GM23248 (cell line): ENCODE data around the gene C19orf25. TPM values are rescaled to one million over a fixed set of nuclear protein-coding genes. Genes with fewer than 3 reads are reported as not detected.
A peak's percentile ranks its signal among the peaks of the same experiment; 100 is the strongest.

Experiments used
- DNase-seq: peaks from one replicate; pipeline ENCODE4 v3.0.0-alpha.2; 2015
- H2AFZ ChIP-seq: fragments of 200-600 bp; sonication (generic); 2 replicates; pipeline ENCODE4 v1.6.1; 2016; ENCODE audit warnings: antibody characterized with exemption
- H3F3A ChIP-seq: fragments of 200-600 bp; sonication (generic); 2 replicates; pipeline ENCODE4 v1.6.1; 2016; ENCODE audit warnings: mild to moderate bottlenecking, antibody characterized with exemption, mixed run types; ENCODE audit not compliant: insufficient read depth
- H3K27ac ChIP-seq: fragments of 200-600 bp; sonication (generic); 2 replicates; pipeline ENCODE4 v1.5.1; 2016; ENCODE audit warnings: mild to moderate bottlenecking
- H3K27me3 ChIP-seq: fragments of 200-600 bp; sonication (generic); replicated peaks from 2 replicates; pipeline ENCODE4 v1.6.1; 2016; ENCODE audit warnings: mild to moderate bottlenecking; ENCODE audit not compliant: insufficient read depth
- H3K36me3 ChIP-seq: fragments of 200-600 bp; sonication (generic); 2 replicates; pipeline ENCODE4 v1.6.1; 2016; ENCODE audit warnings: low read depth, mild to moderate bottlenecking
- H3K4me1 ChIP-seq: fragments of 200-600 bp; sonication (generic); 2 replicates; pipeline ENCODE4 v1.6.1; 2016; ENCODE audit warnings: mild to moderate bottlenecking; ENCODE audit not compliant: insufficient read depth
- H3K4me2 ChIP-seq: fragments of 200-600 bp; sonication (generic); one replicate; pipeline ENCODE4 v1.6.1; 2016; ENCODE audit warnings: mild to moderate bottlenecking; ENCODE audit not compliant: unreplicated experiment
- H3K4me3 ChIP-seq: fragments of 200-600 bp; sonication (generic); 2 replicates; pipeline ENCODE4 v1.5.1; 2016; ENCODE audit warnings: mild to moderate bottlenecking
- H3K79me2 ChIP-seq: fragments of 200-600 bp; sonication (generic); 2 replicates; pipeline ENCODE4 v1.6.1; 2016; ENCODE audit warnings: mild to moderate bottlenecking; ENCODE audit not compliant: insufficient read depth
- H3K9ac ChIP-seq: fragments of 200-600 bp; sonication (generic); 2 replicates; pipeline ENCODE4 v1.6.1; 2016; ENCODE audit warnings: mild to moderate bottlenecking
- H3K9me2 ChIP-seq: fragments of 200-600 bp; sonication (generic); 2 replicates; pipeline ENCODE4 v1.6.1; 2016; ENCODE audit warnings: mixed run types, mild to moderate bottlenecking, moderate library complexity; ENCODE audit not compliant: insufficient read depth
- H3K9me3 ChIP-seq: fragments of 200-600 bp; sonication (generic); one replicate; pipeline ENCODE4 v1.6.1; 2017; ENCODE audit warnings: low read depth
- H4K20me1 ChIP-seq: fragments of 200-600 bp; sonication (generic); 2 replicates; pipeline ENCODE4 v1.6.0; 2016; ENCODE audit not compliant: insufficient read depth
- EZH2 ChIP-seq: fragments of 200-600 bp; sonication (generic); IDR thresholded peaks from 2 replicates; pipeline ENCODE4 v1.6.1; 2018; ENCODE audit warnings: antibody characterized with exemption, mild to moderate bottlenecking; ENCODE audit not compliant: insufficient read depth, poor library complexity, severe bottlenecking
- EZH2phosphoT487 ChIP-seq: fragments of 200-600 bp; sonication (generic); IDR thresholded peaks from 2 replicates; pipeline ENCODE4 v1.6.1; 2018; ENCODE audit warnings: antibody characterized with exemption, moderate library complexity, mild to moderate bottlenecking, low read depth; ENCODE audit not compliant: insufficient read depth
- WGBS, 2 experiments: methylation state at CpG; one replicate each; pipeline ENCODE4 v1.1.6; 2015 to 2017; ENCODE audit warnings: low lambda C conversion rate in 2 of 2, low coverage in 1 of 2; ENCODE audit errors: missing lambda C conversion rate in 2 of 2; 5-methylcytosine and 5-hydroxymethylcytosine counted together
- in situ Hi-C: fragments of 300-500 bp; cut with MboI; formaldehyde crosslinking; loops from 2 replicates; pipeline ENCODE4 v1.15.0; 2020
- polyA plus RNA-seq: library from polyadenylated mRNA; unstranded; fragments of >200 nt; fragmentation: Nextera tagmentation; extraction: Ambion mirVana; gene quantifications from 2 replicates; pipeline ENCODE4 v1.2.1, GENCODE V29; 2016
- total RNA-seq: library from RNA; depleted of rRNA; stranded (reverse); fragments of >200 nt; shearing (Covaris generic); gene quantifications from 2 replicates; pipeline ENCODE4 v1.2.3, GENCODE V29; 2014

Gene C19orf25
- total and polyA plus RNA-seq, 2 experiments from 2014 or later: 34.7 to 35.9 TPM

DNA sequence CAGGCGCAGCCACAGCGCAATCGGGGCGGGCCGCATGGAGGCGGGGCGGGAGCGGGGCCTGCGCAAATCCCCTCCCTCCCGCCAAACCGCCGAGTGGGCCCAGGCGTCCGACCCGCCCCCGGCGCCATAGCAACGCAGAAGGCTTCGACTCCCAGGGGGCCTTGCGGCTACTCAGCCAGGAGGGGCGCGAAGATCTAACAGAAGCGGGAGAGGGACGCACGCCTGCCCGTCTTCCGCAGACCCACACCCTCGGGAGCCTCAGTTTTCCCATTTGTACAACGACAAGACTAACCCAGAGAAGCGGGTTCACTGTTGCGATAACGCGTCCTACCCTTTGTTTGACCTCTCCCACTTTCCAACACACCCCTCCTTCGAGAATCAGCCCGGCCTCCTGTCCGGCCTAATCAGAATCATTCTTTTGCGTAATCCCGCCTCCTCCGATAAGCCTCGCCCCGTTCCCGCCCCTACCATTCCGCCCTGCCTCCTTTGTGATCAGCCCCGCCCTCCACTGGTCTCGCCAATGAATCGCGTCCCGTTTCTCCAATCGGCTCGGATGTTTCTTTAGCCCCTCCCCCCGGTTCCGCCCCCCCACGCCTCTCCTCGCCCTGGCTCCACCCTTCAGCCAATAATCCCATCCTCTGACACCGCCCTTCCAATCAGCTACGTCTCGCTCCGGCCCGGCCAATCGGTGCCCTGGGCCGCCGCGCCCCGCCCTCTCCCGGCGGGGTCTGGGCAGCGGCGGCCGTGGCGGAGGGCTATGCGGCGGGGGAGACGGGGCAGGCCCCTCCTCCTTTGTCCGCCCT, 11.5 kb upstream of the C19orf25 start, which contains the start of gene PCSK4:
Gene PCSK4 (minus strand): TSS at position 40 of the 803 bp plus-strand sequence. CDS start 4 bp downstream, at position 36.
- no peaks in the 10 kb centered on the region for H4K20me1 ChIP-seq
- H3K4me1 ChIP-seq: no peaks in the 10 kb centered on the region
- 1% methylated on average over 44 to 74 of the region's 74 CpGs for WGBS, 2 experiments
- peak within 1 kb of the TSS; percentile 89 for H2AFZ ChIP-seq
- in situ Hi-C loops: no loop called here
- H3K27ac ChIP-seq: peak within 1 kb of the TSS; percentile 45
- TF ChIP-seq EZH2phosphoT487 (no peak), EZH2 (no peak)
- DNase-seq: peak; percentile 100
- H3K36me3 ChIP-seq: no peaks in the 10 kb centered on the region
- H3K9me3 ChIP-seq: no peaks in the 10 kb centered on the region
- H3K9me2 ChIP-seq: no peaks in the 10 kb centered on the region
- no peaks in the 10 kb centered on the region for H3K79me2 ChIP-seq
- H3K4me2 ChIP-seq: peak within 1 kb of the TSS; percentile 76
- H3K4me3 ChIP-seq: peak within 1 kb of the TSS; percentile 72
- peak within 1 kb of the TSS; percentile 73 for H3K9ac ChIP-seq
- no peaks in the 10 kb centered on the region for H3F3A ChIP-seq
- no peaks in the 10 kb centered on the region for H3K27me3 ChIP-seq

DNA sequence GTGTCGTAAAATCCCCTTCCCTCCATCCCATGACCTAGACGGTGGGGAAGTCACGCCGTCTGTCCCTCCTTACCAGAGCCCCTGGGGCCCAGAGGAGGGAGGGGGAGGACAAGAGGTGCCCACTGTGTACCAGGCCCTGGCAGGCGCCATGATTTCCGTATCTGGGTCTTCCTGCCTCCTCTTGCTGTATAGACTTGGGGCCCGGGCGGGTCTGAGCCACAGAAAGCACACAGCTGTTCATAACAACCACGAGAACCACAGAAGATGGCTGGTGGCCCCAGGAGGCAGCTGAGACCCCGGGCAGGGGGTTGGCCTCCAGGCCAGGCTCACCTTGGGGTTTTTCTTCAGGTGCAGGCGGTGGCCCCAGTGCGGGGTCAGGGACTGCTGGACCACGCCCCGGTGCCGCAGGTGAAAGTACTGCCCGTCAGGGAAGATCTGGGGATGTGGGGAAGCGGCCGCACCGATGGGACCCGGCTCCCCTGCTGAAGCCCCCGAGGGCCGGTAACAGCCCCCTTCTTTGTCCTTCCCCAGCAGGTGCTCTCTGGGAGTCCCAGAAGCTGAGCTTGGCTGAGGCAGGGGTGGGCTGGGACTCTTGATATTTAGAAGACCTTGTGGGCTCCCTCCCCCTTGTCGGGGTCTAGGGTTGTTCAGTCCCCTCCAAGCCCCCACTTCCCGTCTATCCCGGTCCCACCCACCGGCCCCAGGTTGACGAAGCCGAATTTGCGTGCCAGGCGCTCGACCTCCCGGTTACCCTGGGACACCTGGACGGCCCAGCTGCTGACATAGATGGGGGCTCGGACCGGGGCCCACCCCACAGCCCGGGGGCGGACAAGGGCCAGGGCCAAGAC, 10.7 kb upstream of the C19orf25 start:
- Histone ChIP-seq H3K36me3 (no peaks in the 10 kb centered on the region), H3K4me1 (no peaks in the 10 kb centered on the region), H4K20me1 (no peaks in the 10 kb centered on the region), H3K4me3 (peak overlapping the region; percentile 72), H3K9me2 (no peaks in the 10 kb centered on the region), H3K27ac (peak overlapping the region; percentile 45), H3K9ac (peak overlapping the region; percentile 73), H3F3A (no peaks in the 10 kb centered on the region), H2AFZ (peak overlapping the region; percentile 89), H3K27me3 (no peaks in the 10 kb centered on the region), H3K79me2 (no peaks in the 10 kb centered on the region), H3K9me3 (no peaks in the 10 kb centered on the region), H3K4me2 (peak overlapping the region; percentile 76)
- TF ChIP-seq EZH2phosphoT487: no peak
- no peak for TF ChIP-seq EZH2
- no peak for DNase-seq
- WGBS, 2 experiments: 32 to 33% methylated on average over 28 to 33 of the region's 37 CpGs
- in situ Hi-C loops: no loop called here

DNA sequence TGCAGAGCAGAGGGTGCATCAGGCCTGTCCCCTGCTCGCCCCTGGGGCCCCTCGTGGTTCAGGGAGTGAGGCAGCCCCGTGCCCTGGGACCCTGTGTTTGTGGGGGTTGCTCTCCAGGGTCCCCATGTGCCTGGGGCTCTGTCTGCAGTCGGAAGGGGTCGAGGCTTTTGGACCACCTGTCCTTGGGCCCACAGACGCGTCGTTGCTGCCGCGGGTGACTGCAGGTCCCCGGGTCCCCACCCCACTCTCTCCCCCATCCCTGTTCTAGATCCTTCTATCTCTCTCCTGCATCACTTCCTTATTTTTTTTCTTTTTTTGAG, 9.2 kb upstream of the C19orf25 start:
- 82 to 91% methylated on average over 9 to 10 of the region's 11 CpGs for WGBS, 2 experiments
- no peak overlapping the region for H2AFZ ChIP-seq
- no peaks in the 10 kb centered on the region for H3F3A ChIP-seq
- H3K79me2 ChIP-seq: no peaks in the 10 kb centered on the region
- in situ Hi-C loops: no loop called here
- no peak overlapping the region for H3K27ac ChIP-seq
- no peaks in the 10 kb centered on the region for H3K36me3 ChIP-seq
- no peaks in the 10 kb centered on the region for H3K9me2 ChIP-seq
- no peaks in the 10 kb centered on the region for H4K20me1 ChIP-seq
- H3K4me3 ChIP-seq: no peak overlapping the region
- DNase-seq: no peak
- no peaks in the 10 kb centered on the region for H3K27me3 ChIP-seq
- no peak overlapping the region for H3K9ac ChIP-seq
- no peaks in the 10 kb centered on the region for H3K4me1 ChIP-seq
- H3K9me3 ChIP-seq: no peaks in the 10 kb centered on the region
- no peak overlapping the region for H3K4me2 ChIP-seq
- TF ChIP-seq EZH2 (no peak), EZH2phosphoT487 (no peak)

GRCh38 chr19:1487576-1488281, 8.7 kb upstream of the C19orf25 start:
- no peaks in the 10 kb centered on the region for H3K79me2 ChIP-seq
- H3K4me2 ChIP-seq: no peak overlapping the region
- DNase-seq: no peak
- no peaks in the 10 kb centered on the region for H3K9me2 ChIP-seq
- H3K4me1 ChIP-seq: no peaks in the 10 kb centered on the region
- no peaks in the 10 kb centered on the region for H3K36me3 ChIP-seq
- in situ Hi-C loops: no loop called here
- no peaks in the 10 kb centered on the region for H4K20me1 ChIP-seq
- no peak overlapping the region for H3K4me3 ChIP-seq
- TF ChIP-seq EZH2 (no peak), EZH2phosphoT487 (no peak)
- H3K9ac ChIP-seq: no peak overlapping the region
- no peaks in the 10 kb centered on the region for H3F3A ChIP-seq
- no peak overlapping the region for H2AFZ ChIP-seq
- H3K27ac ChIP-seq: no peak overlapping the region
- WGBS, 2 experiments: 86 to 93% methylated on average over 20 to 39 of the region's 40 CpGs
- H3K27me3 ChIP-seq: no peaks in the 10 kb centered on the region
- H3K9me3 ChIP-seq: no peaks in the 10 kb centered on the region
